Astrocyte (in vitro differentiated cells and primary cell): Measurements from ENCODE around the gene PLA2G4A.

Source experiments
- EZH2 ChIP-seq: IDR thresholded peaks from 2 replicates; pipeline ENCODE4 v1.6.1; 2012; ENCODE audit warnings: mild to moderate bottlenecking, low read length, inconsistent platforms; ENCODE audit not compliant: insufficient read depth
- TF ChIP-seq, protein P1 (sequence below): IDR thresholded peaks from 2 replicates; pipeline ENCODE4 v1.5.1; 2011; ENCODE audit warnings: low read depth, mild to moderate bottlenecking, inconsistent platforms, low read length, moderate library complexity; ENCODE audit not compliant: insufficient read depth

DNA sequence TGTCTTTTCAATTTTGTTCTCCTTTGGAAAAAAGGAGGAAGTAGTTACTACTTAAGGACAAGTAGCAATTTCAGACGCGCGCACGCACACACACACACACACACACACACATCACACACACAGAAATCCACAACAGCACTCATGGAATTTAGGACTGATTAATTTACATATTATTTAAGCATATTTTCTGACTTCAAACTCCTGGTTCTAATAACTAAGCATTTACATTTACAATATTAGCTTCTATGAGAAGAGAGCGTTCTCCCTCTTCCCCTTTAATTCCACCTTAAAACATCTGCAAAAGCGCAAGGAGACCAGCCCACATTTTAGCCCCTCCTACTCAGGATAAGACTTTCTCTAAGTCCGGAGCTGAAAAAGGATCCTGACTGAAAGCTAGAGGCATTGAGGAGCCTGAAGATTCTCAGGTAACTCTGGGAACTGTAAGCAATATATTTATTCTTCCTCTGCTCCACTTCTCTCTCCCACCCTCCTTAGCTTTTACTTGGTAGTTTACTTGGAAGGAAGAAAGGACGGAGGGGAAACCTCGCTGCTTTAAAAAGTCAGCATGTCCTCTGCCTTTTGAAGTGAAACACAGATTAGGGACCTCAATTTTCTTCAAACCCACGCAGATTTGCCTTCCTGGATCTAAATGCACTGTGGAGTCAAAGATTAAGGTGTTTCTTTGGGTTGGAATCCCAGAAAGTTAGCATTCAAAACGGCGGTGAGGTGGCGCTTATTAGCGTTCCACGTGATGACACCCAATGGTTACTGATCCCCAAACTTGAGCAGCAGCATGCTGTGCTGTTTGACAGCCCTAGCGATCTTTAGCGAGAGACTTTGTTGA, at the start of gene PLA2G4A:
- TF ChIP-seq, protein P1, sequence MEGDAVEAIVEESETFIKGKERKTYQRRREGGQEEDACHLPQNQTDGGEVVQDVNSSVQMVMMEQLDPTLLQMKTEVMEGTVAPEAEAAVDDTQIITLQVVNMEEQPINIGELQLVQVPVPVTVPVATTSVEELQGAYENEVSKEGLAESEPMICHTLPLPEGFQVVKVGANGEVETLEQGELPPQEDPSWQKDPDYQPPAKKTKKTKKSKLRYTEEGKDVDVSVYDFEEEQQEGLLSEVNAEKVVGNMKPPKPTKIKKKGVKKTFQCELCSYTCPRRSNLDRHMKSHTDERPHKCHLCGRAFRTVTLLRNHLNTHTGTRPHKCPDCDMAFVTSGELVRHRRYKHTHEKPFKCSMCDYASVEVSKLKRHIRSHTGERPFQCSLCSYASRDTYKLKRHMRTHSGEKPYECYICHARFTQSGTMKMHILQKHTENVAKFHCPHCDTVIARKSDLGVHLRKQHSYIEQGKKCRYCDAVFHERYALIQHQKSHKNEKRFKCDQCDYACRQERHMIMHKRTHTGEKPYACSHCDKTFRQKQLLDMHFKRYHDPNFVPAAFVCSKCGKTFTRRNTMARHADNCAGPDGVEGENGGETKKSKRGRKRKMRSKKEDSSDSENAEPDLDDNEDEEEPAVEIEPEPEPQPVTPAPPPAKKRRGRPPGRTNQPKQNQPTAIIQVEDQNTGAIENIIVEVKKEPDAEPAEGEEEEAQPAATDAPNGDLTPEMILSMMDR: no peak
- TF ChIP-seq EZH2: no peak
